ENCODE data around the gene NKAIN2.

DNA sequence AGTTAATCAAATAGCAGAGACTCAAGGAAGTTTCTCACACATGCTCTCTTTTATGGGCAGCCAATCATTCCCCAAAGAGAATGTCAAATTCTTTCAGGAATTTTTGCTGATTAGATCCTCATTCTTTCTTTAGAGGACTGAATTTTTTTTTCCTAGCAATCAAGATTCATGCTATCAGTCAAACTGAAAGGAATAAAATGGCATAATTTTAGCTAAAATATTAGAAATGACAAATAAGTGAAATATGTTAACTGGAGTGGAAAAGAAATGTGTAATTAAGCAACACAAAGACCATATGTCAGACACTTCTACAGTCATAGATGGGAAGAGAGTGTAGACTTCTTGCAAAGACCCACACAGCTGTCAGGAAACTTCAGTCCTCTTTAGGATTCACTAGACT, 916.2 kb downstream of the NKAIN2 start:
- TF ChIP-seq, protein P1, sequence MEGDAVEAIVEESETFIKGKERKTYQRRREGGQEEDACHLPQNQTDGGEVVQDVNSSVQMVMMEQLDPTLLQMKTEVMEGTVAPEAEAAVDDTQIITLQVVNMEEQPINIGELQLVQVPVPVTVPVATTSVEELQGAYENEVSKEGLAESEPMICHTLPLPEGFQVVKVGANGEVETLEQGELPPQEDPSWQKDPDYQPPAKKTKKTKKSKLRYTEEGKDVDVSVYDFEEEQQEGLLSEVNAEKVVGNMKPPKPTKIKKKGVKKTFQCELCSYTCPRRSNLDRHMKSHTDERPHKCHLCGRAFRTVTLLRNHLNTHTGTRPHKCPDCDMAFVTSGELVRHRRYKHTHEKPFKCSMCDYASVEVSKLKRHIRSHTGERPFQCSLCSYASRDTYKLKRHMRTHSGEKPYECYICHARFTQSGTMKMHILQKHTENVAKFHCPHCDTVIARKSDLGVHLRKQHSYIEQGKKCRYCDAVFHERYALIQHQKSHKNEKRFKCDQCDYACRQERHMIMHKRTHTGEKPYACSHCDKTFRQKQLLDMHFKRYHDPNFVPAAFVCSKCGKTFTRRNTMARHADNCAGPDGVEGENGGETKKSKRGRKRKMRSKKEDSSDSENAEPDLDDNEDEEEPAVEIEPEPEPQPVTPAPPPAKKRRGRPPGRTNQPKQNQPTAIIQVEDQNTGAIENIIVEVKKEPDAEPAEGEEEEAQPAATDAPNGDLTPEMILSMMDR (IDR thresholded peaks at IDR 0.05) = no peak
- TF ChIP-seq POLR2A (IDR thresholded peaks at IDR 0.05) = no peak
